ENCODE data around the gene CCL4L2. TPM values are rescaled to one million over a fixed set of nuclear protein-coding genes. Genes with fewer than 3 reads are reported as not detected.
"Not testable (repeated sequence)": the region's sequence is repeated elsewhere in the genome, so short reads cannot be mapped to it uniquely, and the experiment has no call there.

Gene CCL4L2
- total RNA-seq, 1 experiment from 2014 or later, result not detected

- no peak for DNase-seq (ENCODE audit: low read depth)
Measured at GRCh38 chr17:36195434-36196130, 15.3 kb upstream of the CCL4L2 start.

- no peak for DNase-seq (ENCODE audit: low read depth)
Measured at GRCh38 chr17:36196131-36196486, 14.8 kb upstream of the CCL4L2 start.

- DNase-seq (ENCODE audit: low read depth), result no peak
Measured at GRCh38 chr17:36197387-36197703, 13.5 kb upstream of the CCL4L2 start.

- DNase-seq (ENCODE audit: low read depth), result no peak
Measured at GRCh38 chr17:36198831-36199465, 11.9 kb upstream of the CCL4L2 start.

- not testable (repeated sequence) for DNase-seq (ENCODE audit: low read depth)
Measured at GRCh38 chr17:36201102-36201501, 9.8 kb upstream of the CCL4L2 start.

- DNase-seq (ENCODE audit: low read depth), result not testable (repeated sequence)
Measured at GRCh38 chr17:36201506-36201905, 9.4 kb upstream of the CCL4L2 start.

GRCh38 chr17:36203335-36203734, 7.5 kb upstream of the CCL4L2 start:
- no peak for DNase-seq (ENCODE audit: low read depth)

- DNase-seq (ENCODE audit: low read depth), result no peak
Measured at GRCh38 chr17:36204724-36205500, 6.0 kb upstream of the CCL4L2 start.

- no peak for DNase-seq (ENCODE audit: low read depth)
Measured at GRCh38 chr17:36205637-36206485, 5.0 kb upstream of the CCL4L2 start.

- not testable (repeated sequence) for DNase-seq (ENCODE audit: low read depth)
Measured at GRCh38 chr17:36206486-36206821, 4.4 kb upstream of the CCL4L2 start.

- not testable (repeated sequence) for DNase-seq (ENCODE audit: low read depth)
Measured at GRCh38 chr17:36207383-36207782, 3.5 kb upstream of the CCL4L2 start.

- DNase-seq (ENCODE audit: low read depth), result no peak
Measured at GRCh38 chr17:36209575-36209974, 1.3 kb upstream of the CCL4L2 start.

GRCh38 chr17:36211484-36212271, 815 bp downstream of the CCL4L2 start:
- DNase-seq (ENCODE audit: low read depth), result not testable (repeated sequence)

- no peak for DNase-seq (ENCODE audit: low read depth)
Measured at GRCh38 chr17:36212272-36212605, 1.4 kb downstream of the CCL4L2 start.

- no peak for DNase-seq (ENCODE audit: low read depth)
Measured at GRCh38 chr17:36212966-36213365, 2.1 kb downstream of the CCL4L2 start.

- no peak for DNase-seq (ENCODE audit: low read depth)
Measured at GRCh38 chr17:36213695-36214094, 2.8 kb downstream of the CCL4L2 start.

GRCh38 chr17:36214918-36215317, 4.1 kb downstream of the CCL4L2 start:
- no peak for DNase-seq (ENCODE audit: low read depth)

- DNase-seq (ENCODE audit: low read depth), result not testable (repeated sequence)
Measured at GRCh38 chr17:36215406-36216308, 4.8 kb downstream of the CCL4L2 start.

- DNase-seq (ENCODE audit: low read depth), result not testable (repeated sequence)
Measured at GRCh38 chr17:36219556-36219955, 8.7 kb downstream of the CCL4L2 start.

Data from M059J (cell line).